Embryonic facial prominence (tissue), 1 donor: Measurements from ENCODE around the gene GABARAPL2.

Experiments used
- DNase-seq: peaks from one replicate; pipeline ENCODE4 v3.0.0-alpha.2; 2016; ENCODE audit errors: extremely low spot score

GABARAPL2 gene

GRCh38 chr16:75555213-75555706 lies 10.9 kb upstream of the GABARAPL2 start:
- peak; percentile 61 for DNase-seq

DNA sequence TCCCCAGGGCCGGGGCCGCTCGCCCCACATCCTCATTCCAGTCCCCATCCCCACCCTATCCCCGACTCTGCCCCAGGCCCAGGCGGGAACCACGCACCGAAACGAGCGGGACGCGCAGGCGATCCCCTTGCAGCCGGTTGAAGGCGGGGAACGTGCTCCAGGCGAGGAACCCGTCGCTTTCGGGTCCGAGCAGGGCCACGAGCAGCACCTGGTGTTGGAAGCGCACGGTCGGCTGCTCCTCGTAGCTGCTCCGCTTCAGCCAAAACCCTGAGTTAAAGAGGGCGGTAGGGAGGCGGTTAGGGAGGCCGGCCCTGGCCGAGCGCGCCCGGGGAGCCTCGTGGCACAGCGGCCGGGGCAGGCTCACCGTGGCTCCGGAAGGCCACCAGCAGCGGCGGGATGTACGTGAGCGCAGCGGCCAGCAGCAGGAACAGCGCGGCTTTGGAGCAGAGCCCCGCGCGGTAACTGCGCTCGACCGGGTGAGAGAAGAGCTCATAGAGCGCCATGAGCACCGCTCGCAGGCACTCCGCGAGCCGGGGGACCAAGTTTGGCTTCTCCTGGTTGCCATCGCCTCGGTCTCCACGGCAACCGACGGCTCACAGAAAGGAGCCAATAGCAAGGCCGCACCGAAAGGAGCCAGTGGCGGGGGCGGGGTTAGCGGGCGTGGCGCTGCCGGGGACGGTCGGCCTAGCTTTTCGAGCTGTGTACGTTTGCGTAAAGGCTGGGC lies 10.3 kb upstream of the GABARAPL2 start, which contains the start of gene TMEM231:
TMEM231 (minus strand) TSS at position 546 of the 724 bp plus-strand sequence; CDS start at position 503, 43 bp downstream.
- peak; percentile 90 for DNase-seq

GRCh38 chr16:75556431-75556950 lies 9.7 kb upstream of the GABARAPL2 start:
- DNase-seq, result no peak

DNA sequence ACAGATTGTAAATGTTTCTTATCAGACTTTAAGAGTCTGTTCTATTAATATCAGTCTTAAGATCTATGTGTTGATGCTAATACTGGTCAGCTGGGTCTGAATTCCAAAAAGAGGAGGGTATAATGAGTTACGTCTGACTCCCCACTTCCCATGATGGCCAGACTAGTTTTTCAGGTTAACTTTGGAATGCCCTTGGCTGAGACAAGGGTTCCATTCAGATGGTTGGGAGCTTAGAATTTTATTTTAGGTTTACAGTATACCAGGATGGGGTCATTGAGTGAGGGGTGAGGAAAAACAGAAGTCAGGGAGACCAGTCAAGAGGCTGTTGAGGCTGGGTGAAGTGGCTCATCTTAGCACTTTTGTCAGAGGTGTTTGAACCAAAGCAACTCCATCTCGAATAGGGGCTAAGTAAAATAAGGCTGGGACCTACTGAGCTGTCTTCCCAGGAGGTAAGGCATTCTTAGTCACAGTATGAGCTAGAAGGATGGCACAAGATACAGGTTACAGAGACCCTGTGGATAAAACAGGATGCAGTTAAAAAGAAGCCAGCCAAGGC lies 7.3 kb upstream of the GABARAPL2 start:
- DNase-seq, result no peak

DNA sequence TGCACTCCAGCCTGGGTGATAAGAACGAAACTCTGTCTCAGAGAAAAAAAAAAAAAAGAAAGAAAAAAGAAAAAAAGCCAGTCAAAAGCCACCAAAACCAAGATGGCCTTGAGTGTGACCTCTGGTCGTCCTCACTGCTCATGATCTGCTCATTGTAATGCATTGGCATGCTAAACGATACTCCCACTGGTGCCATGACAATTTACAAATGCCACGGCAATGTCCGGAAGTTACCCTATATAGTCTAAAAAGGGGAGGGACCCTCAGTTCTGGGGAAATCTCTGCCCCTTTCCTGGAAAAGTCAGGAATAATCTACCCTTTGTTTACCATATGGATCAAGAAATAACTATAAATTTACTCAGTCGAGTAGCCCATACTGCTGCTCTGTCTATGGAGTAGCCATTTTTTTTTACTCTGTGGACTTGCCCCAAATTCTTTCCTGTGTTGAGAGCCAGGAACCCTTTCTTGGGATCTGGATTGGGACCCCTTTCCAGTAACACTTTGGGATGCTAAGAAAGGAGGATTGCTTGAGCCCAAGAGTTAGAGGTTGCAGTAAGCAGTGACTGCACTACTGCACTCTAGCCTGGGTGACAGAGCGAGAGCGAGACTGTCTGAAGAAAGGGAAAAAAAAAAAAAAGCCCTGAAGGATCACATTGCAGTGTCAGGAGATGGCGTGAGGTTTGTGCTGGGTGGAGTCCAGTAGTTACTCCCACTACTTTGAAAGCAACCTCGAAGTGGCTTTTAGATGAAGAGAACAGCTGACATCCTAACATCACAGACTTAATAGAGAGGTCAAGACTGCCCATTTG lies 6.4 kb upstream of the GABARAPL2 start:
- no peak for DNase-seq

DNA sequence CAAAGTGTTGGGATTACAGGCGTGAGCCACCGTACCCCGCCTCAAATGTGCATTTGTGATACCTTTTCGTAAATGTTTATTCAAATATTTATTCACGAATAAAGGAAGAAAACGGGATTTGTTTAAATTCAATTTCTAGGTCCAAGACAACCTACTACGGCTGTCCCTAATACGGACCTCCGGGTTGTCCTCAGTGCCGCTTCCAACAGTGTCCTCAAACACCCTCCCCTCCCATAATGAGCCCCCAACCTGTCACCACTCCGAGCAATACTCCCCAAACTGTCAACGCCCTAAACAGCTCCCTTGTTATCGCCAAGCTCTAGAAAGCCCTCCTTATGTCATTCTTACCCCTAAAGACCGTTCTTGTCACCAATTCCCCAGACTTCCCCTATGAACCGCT lies 539 bp upstream of the GABARAPL2 start:
- DNase-seq, result peak; percentile 24

DNA sequence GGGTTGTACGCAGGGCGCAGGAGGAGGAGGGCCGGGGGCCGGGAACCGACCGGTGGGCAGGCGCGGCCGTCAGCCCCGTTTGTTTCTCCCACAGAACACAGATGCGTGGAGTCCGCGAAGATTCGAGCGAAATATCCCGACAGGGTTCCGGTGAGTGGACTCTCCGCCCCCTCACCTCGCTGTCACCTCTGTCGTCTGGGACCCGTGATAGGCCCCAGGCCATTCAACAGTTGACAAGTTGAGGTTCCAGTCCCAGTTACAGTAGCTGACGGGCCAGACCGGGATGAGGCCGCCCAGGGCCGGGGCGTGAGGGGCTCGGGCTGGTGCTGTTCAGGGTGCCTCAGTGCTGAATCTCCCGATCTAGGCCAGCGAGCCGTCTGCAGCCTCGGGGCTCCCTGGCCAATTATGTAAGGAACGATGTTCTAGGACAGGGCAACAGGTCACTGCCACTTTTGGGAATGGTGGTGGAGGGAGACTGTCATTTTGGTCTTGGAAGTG lies 628 bp downstream of the GABARAPL2 start:
- no peak for DNase-seq

DNA sequence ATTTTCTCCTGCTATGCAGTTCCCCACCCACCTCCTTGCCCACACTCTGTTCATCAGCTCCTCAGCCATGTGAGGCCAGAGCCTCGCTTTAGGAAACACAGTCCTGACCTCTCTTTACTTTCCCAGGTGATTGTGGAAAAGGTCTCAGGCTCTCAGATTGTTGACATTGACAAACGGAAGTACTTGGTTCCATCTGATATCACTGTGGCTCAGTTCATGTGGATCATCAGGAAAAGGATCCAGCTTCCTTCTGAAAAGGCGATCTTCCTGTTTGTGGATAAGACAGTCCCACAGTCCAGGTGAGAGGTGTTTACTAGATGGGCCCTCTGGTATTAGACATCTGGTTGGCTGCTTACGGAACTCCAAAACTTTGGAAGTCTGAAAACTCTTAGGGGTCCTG lies 1.7 kb downstream of the GABARAPL2 start:
- DNase-seq, result no peak

GRCh38 chr16:75570396-75571065 lies 4.4 kb downstream of the GABARAPL2 start:
- no peak for DNase-seq

GRCh38 chr16:75572864-75573542 lies 6.8 kb downstream of the GABARAPL2 start:
- DNase-seq, result no peak

DNA sequence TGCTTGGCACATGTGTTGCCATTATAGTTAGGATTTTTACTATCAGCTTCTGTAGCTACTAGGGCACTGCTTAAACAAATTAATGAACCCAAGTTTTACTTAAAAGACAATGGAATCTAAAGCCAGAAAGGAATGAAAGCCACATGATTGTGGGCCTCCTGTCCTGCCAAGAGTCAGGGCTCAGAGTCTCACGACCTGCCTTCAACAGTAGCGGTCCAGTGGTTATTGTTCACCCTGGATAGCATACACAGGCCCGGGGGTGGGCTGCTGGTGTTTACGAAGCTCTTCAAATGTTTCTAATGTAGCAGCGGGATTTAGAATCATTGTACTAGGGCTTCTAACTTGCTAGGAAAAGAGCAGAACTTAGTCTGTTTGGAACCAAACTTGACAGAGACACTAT lies 7.8 kb downstream of the GABARAPL2 start:
- no peak for DNase-seq

DNA sequence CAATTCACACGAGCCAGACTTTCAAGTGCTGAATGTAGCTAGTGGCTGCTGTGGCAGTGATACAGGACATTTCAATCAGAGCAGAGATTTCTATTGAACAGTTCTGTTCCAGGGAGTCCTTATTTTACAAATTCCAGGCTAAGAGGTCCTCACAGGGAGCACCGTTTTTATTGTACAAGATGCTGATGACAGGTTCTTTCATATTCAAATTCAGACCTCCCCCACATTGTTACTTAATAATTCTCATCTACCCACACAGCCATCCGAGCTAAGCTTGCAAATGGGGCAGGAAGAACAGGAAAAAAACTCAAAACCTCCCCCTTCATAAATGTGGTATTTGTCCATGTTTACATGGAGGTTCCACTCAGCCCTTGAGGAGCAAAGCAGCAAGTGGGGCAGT lies 9.8 kb downstream of the GABARAPL2 start:
- no peak for DNase-seq

- DNase-seq, result no peak
These were observed 10.2 kb downstream of the GABARAPL2 start for GRCh38 chr16:75576384-75576811.

DNA sequence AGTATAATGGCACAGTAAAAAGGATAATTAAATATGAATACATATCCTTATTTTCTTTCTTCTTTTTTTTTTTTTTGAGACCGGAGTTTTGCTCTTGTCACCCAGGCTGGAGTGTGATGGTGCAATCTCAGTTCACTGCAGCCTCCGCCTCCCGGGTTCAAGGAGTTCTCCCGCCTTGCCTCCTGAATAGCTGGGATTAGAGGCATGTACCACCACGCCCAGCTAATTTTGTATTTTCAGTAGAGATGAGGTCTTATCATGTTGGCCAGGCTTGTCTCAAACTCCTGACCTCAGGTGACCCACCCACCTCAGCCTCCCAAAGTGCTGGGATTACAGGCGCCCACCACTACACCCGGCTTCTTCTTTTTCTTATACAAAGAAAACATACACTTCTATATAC lies 12.0 kb downstream of the GABARAPL2 start:
- DNase-seq, result no peak

DNA sequence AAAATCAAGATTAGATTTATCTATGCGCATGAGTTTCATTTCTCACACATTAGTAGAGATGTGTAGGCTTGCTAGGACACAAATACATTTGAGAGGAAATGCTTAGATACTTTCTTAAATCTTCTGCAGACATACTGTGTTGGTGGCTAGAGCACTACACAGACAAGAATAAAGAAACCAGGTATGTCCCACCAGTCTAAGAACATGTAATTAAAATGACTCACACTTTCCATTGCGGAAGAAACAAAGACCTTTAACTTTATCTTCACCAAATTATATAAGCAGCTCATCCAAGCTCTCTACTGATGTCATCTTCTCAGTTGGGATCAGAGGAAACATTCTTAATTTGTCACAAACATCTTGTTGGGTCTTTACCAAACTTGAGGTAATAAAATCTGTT lies 12.5 kb downstream of the GABARAPL2 start:
- no peak for DNase-seq

- DNase-seq, result no peak
These were observed 13.2 kb downstream of the GABARAPL2 start for GRCh38 chr16:75579281-75579834.

DNA sequence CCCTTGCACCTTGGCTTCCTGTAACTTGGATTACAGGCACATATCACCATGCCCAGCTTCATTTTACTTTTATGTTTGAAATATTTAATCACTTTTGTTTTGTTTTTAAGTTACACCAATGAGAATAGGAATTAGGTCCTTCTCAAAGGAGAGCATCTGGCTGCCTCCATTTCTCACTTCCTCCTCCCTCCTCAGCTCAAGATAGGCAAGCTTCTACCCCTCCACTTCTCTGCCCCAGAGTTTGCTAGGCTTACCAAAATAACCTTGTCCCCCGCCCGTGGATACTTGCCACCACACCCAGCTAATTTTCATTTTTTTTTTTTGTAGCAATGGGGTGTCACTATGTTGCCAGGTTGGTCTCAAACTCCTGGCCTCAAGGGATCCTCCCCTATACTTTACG lies 17.9 kb downstream of the GABARAPL2 start:
- DNase-seq, result no peak

- no peak for DNase-seq
These were observed 22.5 kb downstream of the GABARAPL2 start for GRCh38 chr16:75588716-75589115.

- DNase-seq, result no peak
These were observed 23.1 kb downstream of the GABARAPL2 start for GRCh38 chr16:75589306-75589705.
